HepG2 (cell line): ENCODE results near the gene BMI1.

Source experiments
- FOXA3 ChIP-seq: IDR thresholded peaks from 2 replicates; pipeline ENCODE4 v1.6.1; 2016; ENCODE audit warnings: missing genetic modification reagents, missing compliant biosample characterization
- MAFG ChIP-seq: sonication (generic); formaldehyde crosslinking; IDR thresholded peaks from 2 replicates; pipeline ENCODE4 v1.5.1; 2020; ENCODE audit warnings: mild to moderate bottlenecking, missing genetic modification reagents
- SP1 ChIP-seq, 2 experiments: fragments of 450-650 bp in 1 of 2; sonication (generic) in 1 of 2; formaldehyde crosslinking in 1 of 2; IDR thresholded peaks; 2 replicates each; pipeline versions ENCODE4 v1.4.0 to v1.6.1; 2016 to 2020; ENCODE audit warnings: missing genetic modification reagents in 1 of 2
- ZNF225 ChIP-seq: sonication (generic); formaldehyde crosslinking; IDR thresholded peaks from 2 replicates; pipeline ENCODE4 v1.4.0; 2020; ENCODE audit warnings: mild to moderate bottlenecking, missing genetic modification reagents
- ZNF3 ChIP-seq: IDR thresholded peaks from 2 replicates; pipeline ENCODE4 v1.7.0; 2017; ENCODE audit warnings: inconsistent platforms
- ZNF746 ChIP-seq: sonication (generic); formaldehyde crosslinking; IDR thresholded peaks from 2 replicates; pipeline ENCODE4 v1.8.0; 2022; ENCODE audit warnings: mild to moderate bottlenecking, missing genetic modification reagents

DNA sequence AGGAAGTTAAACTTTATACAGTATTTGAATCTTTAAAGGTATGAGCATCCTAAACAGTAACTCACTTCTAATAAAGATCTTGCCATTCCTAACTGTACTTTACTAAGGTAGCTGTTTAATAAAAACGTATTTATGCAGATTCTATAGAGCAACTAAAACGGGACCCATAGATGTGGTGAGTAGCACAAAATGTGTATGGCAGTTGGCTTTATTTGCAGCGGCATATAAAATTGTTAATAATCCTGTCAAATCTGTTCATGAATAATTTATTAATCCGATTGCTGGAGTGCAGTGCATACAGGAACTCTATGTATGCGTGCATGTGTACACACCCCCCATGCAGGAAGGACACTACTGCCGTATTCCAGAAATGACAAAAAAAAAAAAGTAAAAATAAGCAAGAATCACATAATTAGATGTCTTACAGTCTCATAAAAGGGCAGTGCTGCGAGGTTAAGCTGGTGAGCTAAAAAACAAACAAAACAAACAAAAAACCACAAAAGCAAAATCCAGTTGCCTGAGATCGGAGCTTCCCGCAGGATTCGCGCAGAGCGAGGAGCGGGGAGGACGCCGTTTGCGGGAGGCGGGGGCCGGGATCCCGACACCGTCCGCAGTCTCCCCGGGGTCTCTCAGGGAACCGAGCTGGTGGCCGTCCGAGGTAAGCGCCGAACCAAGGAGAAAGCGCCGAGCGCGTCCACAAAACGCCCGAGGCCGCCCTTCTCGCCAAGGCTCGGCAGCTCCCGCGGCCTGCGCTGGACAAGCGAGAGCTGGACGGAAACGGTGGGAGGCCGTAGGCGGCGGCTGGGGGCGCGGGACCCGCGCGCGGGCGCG, 5.2 kb upstream of the BMI1 start:
- TF ChIP-seq ZNF746: no peak; the same call in 1 of the 2 replicates
- no peak for TF ChIP-seq FOXA3 (CRISPR knock-in tag)
- no peak for TF ChIP-seq ZNF3 (CRISPR knock-in tag)
- no peak for TF ChIP-seq ZNF225 (CRISPR knock-in tag)
- no peak for TF ChIP-seq MAFG
- TF ChIP-seq SP1 (IDR thresholded peaks at IDR 0.05): no peak
- TF ChIP-seq SP1 (CRISPR knock-in tag; IDR thresholded peaks at IDR 0.05): no peak
